ENCODE data around the gene RAB38.

RAB38 gene

GRCh38 chr11:88169881-88170280, 5.4 kb downstream of the RAB38 start:
- DNase-seq (ENCODE audit: low read depth), result no peak

- DNase-seq (ENCODE audit: low read depth), result no peak
Observed at GRCh38 chr11:88169471-88169870, 5.8 kb downstream of the RAB38 start.

- DNase-seq (ENCODE audit: low read depth), result no peak
Observed at GRCh38 chr11:88167853-88168252, 7.4 kb downstream of the RAB38 start.

- DNase-seq (ENCODE audit: low read depth), result no peak
Observed at GRCh38 chr11:88164806-88165585, 10.2 kb downstream of the RAB38 start.

- no peak for DNase-seq (ENCODE audit: low read depth)
Observed at GRCh38 chr11:88164320-88164719, 10.9 kb downstream of the RAB38 start.

GRCh38 chr11:88158081-88158480, 17.2 kb downstream of the RAB38 start:
- DNase-seq (ENCODE audit: low read depth), result no peak

- DNase-seq (ENCODE audit: low read depth), result no peak
Observed at GRCh38 chr11:88157370-88157769, 17.9 kb downstream of the RAB38 start.

GRCh38 chr11:88152381-88152780, 22.9 kb downstream of the RAB38 start:
- no peak for DNase-seq (ENCODE audit: low read depth)

GRCh38 chr11:88151709-88152265, 23.5 kb downstream of the RAB38 start:
- DNase-seq (ENCODE audit: low read depth), result no peak

- no peak for DNase-seq (ENCODE audit: low read depth)
Observed at GRCh38 chr11:88146106-88146505, 29.1 kb downstream of the RAB38 start.

GRCh38 chr11:88139865-88140264, 35.4 kb downstream of the RAB38 start:
- no peak for DNase-seq (ENCODE audit: low read depth)

- DNase-seq (ENCODE audit: low read depth), result no peak
Observed at GRCh38 chr11:88131764-88132470, 43.3 kb downstream of the RAB38 start.

GRCh38 chr11:88122956-88123355, 52.3 kb downstream of the RAB38 start:
- no peak for DNase-seq (ENCODE audit: low read depth)

- DNase-seq (ENCODE audit: low read depth), result no peak
Observed at GRCh38 chr11:88119561-88119960, 55.7 kb downstream of the RAB38 start.

- DNase-seq (ENCODE audit: low read depth), result no peak
Observed at GRCh38 chr11:88117281-88117858, 57.9 kb downstream of the RAB38 start.

GRCh38 chr11:88115828-88116755, 59.2 kb downstream of the RAB38 start:
- no peak for DNase-seq (ENCODE audit: low read depth)

- DNase-seq (ENCODE audit: low read depth), result no peak
Observed at GRCh38 chr11:88114486-88115045, 60.7 kb downstream of the RAB38 start.

GRCh38 chr11:88106666-88107065, 68.6 kb downstream of the RAB38 start:
- DNase-seq (ENCODE audit: low read depth), result no peak

GRCh38 chr11:88105951-88106350, 69.3 kb downstream of the RAB38 start:
- DNase-seq (ENCODE audit: low read depth), result no peak

GRCh38 chr11:88105526-88105925, 69.7 kb downstream of the RAB38 start:
- DNase-seq (ENCODE audit: low read depth), result no peak

- DNase-seq (ENCODE audit: low read depth), result no peak
Observed at GRCh38 chr11:88104408-88104807, 70.8 kb downstream of the RAB38 start.
